K562 (cell line): ENCODE results near the gene CTXN1. TPM values are rescaled to one million over a fixed set of nuclear protein-coding genes. Genes with fewer than 3 reads are reported as not detected.
A peak's percentile ranks its signal among the peaks of the same experiment; 100 is the strongest.

Source experiments
- ATAC-seq: fragments of 200-7000 bp; cut with Tn5 transposase; 3 replicates; pipeline ENCODE4 v1.9.1; 2020; ENCODE audit warnings: moderate library complexity
- BruUV-seq: library from RNA; stranded (reverse); fragments of 400-500 nt; replicated peaks from 2 replicates; lab custom pipeline; 2021; lab: Mats Ljungman, UMichigan
- CTCF ChIA-PET: fragments of 300-600 bp; formaldehyde crosslinking; extraction: SDS; loops from one replicate; lab custom pipeline; 2021; ENCODE audit warnings: low intra/inter-chr PET ratio; lab: Yijun Ruan, JAX
- POLR2A ChIA-PET: fragments of 300-600, 350-650 bp; sonication (Branson Sonifier 250); formaldehyde crosslinking; extraction: SDS; loops from one replicate; lab custom pipeline; 2021; ENCODE audit warnings: antibody characterized with exemption, inconsistent platforms; lab: Yijun Ruan, JAX
- DNase-seq, 4 experiments: peaks; one replicate each; pipeline versions ENCODE4 v3.0.0 to v3.0.0-alpha.2; 2011 to 2018; ENCODE audit warnings: low spot score in 3 of 4, mixed read lengths in 3 of 4; ENCODE audit errors: extremely low read depth in 1 of 4
- FAIRE-seq: peaks from 2 replicates; lab custom pipeline; 2011; peaks lifted over from hg19 to GRCh38; lab: Jason Lieb, UNC
- H2AFZ ChIP-seq: 2 replicates; pipeline ENCODE4 v1.6.0; 2011; ENCODE audit warnings: low read depth, low read length, control low read depth, inconsistent platforms
- H3K27ac ChIP-seq: fragments of 200-600 bp; 3 replicates; pipeline ENCODE4 v1.8.0; 2011; ENCODE audit warnings: low read depth, mild to moderate bottlenecking, control low read depth, inconsistent platforms, low read length, moderate library complexity, mixed read lengths; ENCODE audit errors: extremely low read depth
- H3K27me3 ChIP-seq, 2 experiments: fragments of 300-600 bp in 1 of 2; 2 replicates in 1 of 2; 3 replicates in 1 of 2; pipeline versions ENCODE4 v1.6.0 to v1.8.0; 2011; ENCODE audit warnings: inconsistent platforms in 2 of 2, low read length in 2 of 2, mild to moderate bottlenecking in 1 of 2, mixed read lengths in 1 of 2, moderate library complexity in 1 of 2; ENCODE audit not compliant: control insufficient read depth in 2 of 2, insufficient read depth in 2 of 2
- H3K36me3 ChIP-seq: fragments of 300-600 bp; 3 replicates; pipeline ENCODE4 v1.8.0; 2011; ENCODE audit warnings: mild to moderate bottlenecking, low read length, inconsistent platforms; ENCODE audit not compliant: control insufficient read depth, insufficient read depth
- H3K4me1 ChIP-seq, 2 experiments: fragments of 200-600 bp in 1 of 2; replicated peaks in 1 of 2; 2 replicates in 1 of 2; 3 replicates in 1 of 2; pipeline versions ENCODE4 v1.5.1 to v1.8.0; 2011; ENCODE audit warnings: inconsistent platforms in 2 of 2, low read length in 2 of 2, mild to moderate bottlenecking in 1 of 2, mixed read lengths in 1 of 2, moderate library complexity in 1 of 2; ENCODE audit not compliant: control insufficient read depth in 2 of 2, insufficient read depth in 2 of 2
- H3K4me2 ChIP-seq: 2 replicates; pipeline ENCODE4 v1.6.1; 2011; ENCODE audit warnings: low read length, control low read depth, inconsistent platforms, mixed read lengths; ENCODE audit not compliant: insufficient read depth
- H3K4me3 ChIP-seq: fragments of 200-600 bp; sonication (generic), shearing (Covaris generic); 2 replicates; pipeline ENCODE4 v1.5.1; 2016; ENCODE audit warnings: control low read depth, inconsistent platforms
- H3K79me2 ChIP-seq: fragments of 200-600 bp; 3 replicates; pipeline ENCODE4 v1.8.0; 2011; ENCODE audit warnings: low read length, inconsistent platforms; ENCODE audit not compliant: control insufficient read depth, insufficient read depth
- H3K9ac ChIP-seq, 2 experiments: 2 replicates each; pipeline versions ENCODE4 v1.6.0 to v1.6.1; 2011; ENCODE audit warnings: low read depth in 2 of 2, low read length in 2 of 2, control low read depth in 1 of 2, inconsistent platforms in 1 of 2, mild to moderate bottlenecking in 1 of 2, mixed read lengths in 1 of 2; ENCODE audit not compliant: insufficient read depth in 1 of 2
- H3K9me1 ChIP-seq: one replicate; pipeline ENCODE4 v1.6.0; 2011; ENCODE audit warnings: inconsistent platforms, mild to moderate bottlenecking, low read length, moderate library complexity; ENCODE audit not compliant: control insufficient read depth, insufficient read depth
- H3K9me3 ChIP-seq: replicated peaks from 2 replicates; pipeline ENCODE4 v1.5.1; 2011; ENCODE audit warnings: low read depth, low read length, inconsistent platforms; ENCODE audit not compliant: control insufficient read depth, insufficient read depth
- H4K20me1 ChIP-seq: replicated peaks from 2 replicates; pipeline ENCODE4 v1.6.1; 2011; ENCODE audit warnings: low read length, inconsistent platforms, mixed read lengths; ENCODE audit not compliant: control insufficient read depth, insufficient read depth
- C11orf30 ChIP-seq: fragments of 450-650 bp; IDR thresholded peaks from 2 replicates; pipeline ENCODE4 v1.6.1; 2016; ENCODE audit warnings: low read depth, mild to moderate bottlenecking
- EGR1 ChIP-seq: fragments of 450-650 bp; conservative IDR thresholded peaks from 2 replicates; pipeline ENCODE4 v1.6.1; 2017; ENCODE audit warnings: mild to moderate bottlenecking
- MAFF ChIP-seq: IDR thresholded peaks from 2 replicates; pipeline ENCODE4 v1.6.1; 2012; ENCODE audit warnings: low read length, improper control_type of control experiment
- MAFG ChIP-seq: fragments of 450-650 bp; conservative IDR thresholded peaks from 2 replicates; pipeline ENCODE4 v1.6.1; 2016; ENCODE audit warnings: missing genetic modification characterization, missing compliant biosample characterization
- MAFK ChIP-seq: IDR thresholded peaks from 2 replicates; pipeline ENCODE4 v1.6.1; 2011; ENCODE audit warnings: low read length, improper control_type of control experiment
- POLR2G ChIP-seq: fragments of 200-400 bp; formaldehyde crosslinking; IDR thresholded peaks from 2 replicates; pipeline ENCODE4 v1.6.1; 2017; ENCODE audit warnings: low read depth, mild to moderate bottlenecking, antibody characterized with exemption, low read length, moderate library complexity
- RBM22 ChIP-seq: fragments of 200-400 bp; formaldehyde crosslinking; IDR thresholded peaks from 2 replicates; pipeline ENCODE4 v1.6.1; 2018; ENCODE audit warnings: low read length, low read depth; ENCODE audit not compliant: poor library complexity, severe bottlenecking
- ZNF274 ChIP-seq: IDR thresholded peaks from 2 replicates; pipeline ENCODE4 v1.6.1; 2011; ENCODE audit warnings: low read depth, mild to moderate bottlenecking, low read length, moderate library complexity, borderline replicate concordance
- ZNF316 ChIP-seq: fragments of 450-650 bp; IDR thresholded peaks from 2 replicates; pipeline ENCODE4 v1.6.1; 2016
- ZNF609 ChIP-seq: sonication (generic); formaldehyde crosslinking; IDR thresholded peaks from 2 replicates; pipeline ENCODE4 v1.8.1; 2023; ENCODE audit warnings: missing genetic modification reagents, mild to moderate bottlenecking, borderline replicate concordance
- WGBS: fragments of 100-300 bp; shearing (Covaris generic); methylation state at CpG from one replicate; pipeline ENCODE4 v1.1.6; 2016; ENCODE audit warnings: low coverage, mixed read lengths; ENCODE audit not compliant: insufficient coverage; ENCODE audit errors: missing lambda C conversion rate; 5-methylcytosine and 5-hydroxymethylcytosine counted together
- in situ Hi-C: fragments of 300-500 bp; cut with MboI; formaldehyde crosslinking; loops from 4 replicates; pipeline ENCODE4 v1.15.0; 2018; ENCODE audit warnings: inconsistent platforms, mixed read lengths
- intact Hi-C: fragments of 100-400 bp; cut with micrococcal nuclease; formaldehyde crosslinking; loops from 2 replicates; pipeline ENCODE4 v1.14.2; 2022
- polyA plus RNA-seq, 8 experiments: library from polyadenylated mRNA; depleted of rRNA in 4 of 8; stranded (reverse) in 5 of 8; unstranded in 3 of 8; fragments of >200 nt; fragmentation: Nextera tagmentation in 2 of 8; fragmentation: Illumina TruSeq in 1 of 8; extraction: Ambion mirVana in 2 of 8; extraction: Trizol in 1 of 8; gene quantifications; 2 replicates each; pipeline versions ENCODE4 v1.2.1 to v1.2.3, GENCODE V29; 2011 to 2014; ENCODE audit warnings: inconsistent platforms in 1 of 8, missing spikeins in 1 of 8
- total RNA-seq, 7 experiments: library from RNA; depleted of rRNA in 6 of 7; stranded (reverse); fragments of >200 nt in 6 of 7; fragmentation: Illumina TruSeq in 2 of 7; extraction: Trizol in 2 of 7; gene quantifications; 2 replicates each; pipeline versions ENCODE4 v1.2.1 to v1.2.3, GENCODE V29; 2011 to 2021; ENCODE audit warnings: low replicate concordance in 1 of 7

CTXN1 gene
- total and polyA plus RNA-seq, 9 of the 15 experiments (the other 6 are each of a cell fraction or from before 2014, with no cell fraction given), result 0.15 to 37.4 (median 1.8) TPM; not detected in 2

DNA sequence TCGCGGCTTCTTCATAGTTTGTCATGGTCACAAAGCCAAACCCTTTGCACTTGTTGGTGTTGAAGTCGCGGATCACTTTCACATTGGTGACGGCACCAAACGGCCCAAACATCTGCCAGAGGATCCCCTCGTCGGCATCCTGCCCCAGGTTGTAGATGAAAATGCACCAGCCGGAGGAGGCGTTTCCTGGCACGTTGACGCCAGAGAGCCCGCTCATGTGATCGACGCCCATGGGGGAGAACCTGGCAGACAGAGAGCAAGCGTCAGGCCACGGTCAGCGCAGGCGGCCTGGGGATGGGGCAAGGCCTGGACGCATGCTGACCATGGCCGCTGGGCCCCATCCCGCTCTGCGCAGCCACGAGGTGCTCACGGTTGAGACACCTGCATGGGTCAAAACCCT lies 37.6 kb upstream of the CTXN1 start:
- no peak overlapping the region for H3K4me3 ChIP-seq
- BruUV-seq, result no TSS peak
- no peak for DNase-seq
- H3K36me3 ChIP-seq, result peaks cover 93% of the 10 kb centered on the region; the same call in 2 of the 3 replicates
- in situ Hi-C loops (no loop called here), intact Hi-C loops (no loop called here)
- H2AFZ ChIP-seq, result no peak overlapping the region
- POLR2A ChIA-PET, result interaction anchor here (1.2 kb wide), 1 partner anchor 14 kb away, joined by 3 read pairs; no protein-coding TSS in a partner anchor
- H4K20me1 ChIP-seq, result no peaks in the 10 kb centered on the region
- peaks cover 4 to 7% of the 10 kb centered on the region in 2 experiments; a peak in 4 of 5 replicates for H3K4me1 ChIP-seq
- no peaks in the 10 kb centered on the region for H3K27me3 ChIP-seq
- no peak overlapping the region for H3K27ac ChIP-seq
- CTCF ChIA-PET, result no interaction called here
- H3K4me2 ChIP-seq, result no peak overlapping the region
- ATAC-seq, result no peak
- peak; percentile 64 for TF ChIP-seq POLR2G
- peak; percentile 57 for TF ChIP-seq RBM22
- no peak for TF ChIP-seq ZNF274
- TF ChIP-seq, all 486 proteins: peak for 2
- no peaks in the 10 kb centered on the region for H3K9me3 ChIP-seq
- 94% methylated on average over 22 of the region's 25 CpGs for WGBS
- no peak for FAIRE-seq
- no peaks in the 10 kb centered on the region for H3K9me1 ChIP-seq
- no peaks in the 10 kb centered on the region for H3K79me2 ChIP-seq
- H3K9ac ChIP-seq, result peak overlapping the region in 1 of 2 experiments; percentile 26; a peak in 1 of 4 replicates

GRCh38 chr19:7962644-7963268 lies 36.8 kb upstream of the CTXN1 start:
- intact Hi-C loops, result no loop called here
- FAIRE-seq, result no peak
- H3K27me3 ChIP-seq, result no peaks in the 10 kb centered on the region

More at GRCh38 chr19:7962644-7963268, 36.8 kb upstream of the CTXN1 start:
- CTCF ChIA-PET, result no interaction called here
- no peak overlapping the region for H3K4me2 ChIP-seq
- DNase-seq, result no peak
- TF ChIP-seq MAFK (peak; percentile 88), C11orf30 (peak; percentile 85), RBM22 (peak; percentile 61), POLR2G (peak; percentile 45; the same call in 1 of the 2 replicates), MAFG (tag) (peak; percentile 73), ZNF316 (peak; percentile 90), MAFF (peak; percentile 83), ZNF609 (CRISPR knock-in tag) (no peak), EGR1 (no peak)
- TF ChIP-seq, all 486 proteins: peak for 7
- TSS peak; percentile 29 for BruUV-seq
- Histone ChIP-seq H2AFZ (no peak overlapping the region), H3K4me3 (no peak overlapping the region), H3K79me2 (no peaks in the 10 kb centered on the region), H3K9ac (no peak overlapping the region), H3K9me1 (no peaks in the 10 kb centered on the region), H3K27ac (no peak overlapping the region), H4K20me1 (no peaks in the 10 kb centered on the region), H3K36me3 (peaks cover 93% of the 10 kb centered on the region; the same call in 2 of the 3 replicates), H3K9me3 (no peaks in the 10 kb centered on the region), H3K4me1 (peaks cover 7 to 8% of the 10 kb centered on the region in 2 experiments; a peak in 4 of 5 replicates)
- POLR2A ChIA-PET, result no interaction called here
- in situ Hi-C loops, result no loop called here
- WGBS, result 90% methylated on average over 22 of the region's 22 CpGs
- ATAC-seq, result no peak
